AG04450 (cell line): ENCODE results near the gene ATP8B3. TPM values are rescaled to one million over a fixed set of nuclear protein-coding genes. Genes with fewer than 3 reads are reported as not detected.

Experiments used
- CTCF ChIA-PET: fragments of 300-600, 350-600 bp; formaldehyde crosslinking; extraction: SDS; loops from one replicate; lab custom pipeline; 2022; ENCODE audit warnings: antibody characterized with exemption, inconsistent platforms; lab: Charles Lee
- POLR2A ChIA-PET: fragments of 350-600 bp; formaldehyde crosslinking; extraction: SDS; loops from one replicate; lab custom pipeline; 2021; ENCODE audit warnings: antibody characterized with exemption, inconsistent platforms; lab: Yijun Ruan, JAX
- DNase-seq: peaks from one replicate; pipeline ENCODE4 v3.0.0-alpha.2; 2011; ENCODE audit warnings: low read depth, low spot score
- H3K27ac ChIP-seq: one replicate; pipeline ENCODE4 v1.5.1; 2012; ENCODE audit warnings: low read depth, low read length, control low read depth
- H3K27me3 ChIP-seq: one replicate; pipeline ENCODE4 v1.6.0; 2012; ENCODE audit warnings: low read length; ENCODE audit not compliant: control insufficient read depth, insufficient read depth
- H3K4me3 ChIP-seq: 2 replicates; pipeline ENCODE4 v1.5.1; 2011; ENCODE audit warnings: mild to moderate bottlenecking, low read depth, low read length, control low read depth
- H3K9me3 ChIP-seq: 2 replicates; pipeline ENCODE4 v1.5.1; 2012; ENCODE audit warnings: low read length; ENCODE audit not compliant: control insufficient read depth, insufficient read depth
- CTCF ChIP-seq: IDR thresholded peaks from 2 replicates; pipeline ENCODE4 v1.5.1; 2011; ENCODE audit warnings: low read depth, low read length, control low read depth, inconsistent platforms
- polyA plus RNA-seq: library from polyadenylated mRNA; depleted of rRNA; stranded (reverse); fragments of >200 nt; gene quantifications from 2 replicates; pipeline ENCODE4 v1.2.3, GENCODE V29; 2011

Gene ATP8B3
- polyA plus RNA-seq, 1 experiment, result 2.7 TPM

- TF ChIP-seq CTCF, result no peak
- POLR2A ChIA-PET, result no interaction called here
- no peaks in the 10 kb centered on the region for H3K27me3 ChIP-seq
- H3K4me3 ChIP-seq, result peak overlapping the region; percentile 81
- peak overlapping the region; percentile 39 for H3K27ac ChIP-seq
- no peak for DNase-seq
- no peaks in the 10 kb centered on the region; the same call in 1 of the 2 replicates for H3K9me3 ChIP-seq
- CTCF ChIA-PET, result interaction anchor here (1.5 to 1.6 kb wide), 2 partner anchors 11 to 34 kb away, joined by 3 read pairs; no protein-coding TSS in a partner anchor
Measured at GRCh38 chr19:1860042-1860775, 48.1 kb upstream of the ATP8B3 start.

- TF ChIP-seq CTCF, result no peak
- H3K4me3 ChIP-seq, result peak overlapping the region; percentile 81
- ChIA-PET POLR2A (no interaction called here), CTCF (no interaction called here)
- H3K27me3 ChIP-seq, result no peaks in the 10 kb centered on the region
- peak overlapping the region; percentile 21 for H3K27ac ChIP-seq
- H3K9me3 ChIP-seq, result no peaks in the 10 kb centered on the region; the same call in 1 of the 2 replicates
- DNase-seq, result no peak
Measured at GRCh38 chr19:1859331-1859781, 47.3 kb upstream of the ATP8B3 start.

GRCh38 chr19:1858412-1859081 lies 46.5 kb upstream of the ATP8B3 start:
- H3K27me3 ChIP-seq, result no peaks in the 10 kb centered on the region
- no peak for TF ChIP-seq CTCF
- no peak for DNase-seq
- H3K4me3 ChIP-seq, result no peak overlapping the region
- ChIA-PET POLR2A (no interaction called here), CTCF (interaction anchor here (2.2 kb wide), 1 partner anchor 21 kb away, joined by 6 read pairs; no protein-coding TSS in a partner anchor)
- no peaks in the 10 kb centered on the region; the same call in 1 of the 2 replicates for H3K9me3 ChIP-seq
- no peak overlapping the region for H3K27ac ChIP-seq

- no peak for TF ChIP-seq CTCF
- H3K27me3 ChIP-seq, result no peaks in the 10 kb centered on the region
- ChIA-PET CTCF (interaction anchor here (0.8 to 2.2 kb wide), 2 partner anchors 9 to 20 kb away, joined by 4 to 6 read pairs; no protein-coding TSS in a partner anchor), POLR2A (no interaction called here)
- no peak for DNase-seq
- H3K27ac ChIP-seq, result peak overlapping the region; percentile 83
- peak overlapping the region; percentile 52; the same call in 1 of the 2 replicates for H3K4me3 ChIP-seq
- no peaks in the 10 kb centered on the region; the same call in 1 of the 2 replicates for H3K9me3 ChIP-seq
Measured at GRCh38 chr19:1857648-1858326, 45.7 kb upstream of the ATP8B3 start.
